ENCODE results near the gene NAPB.

Gene NAPB

GRCh38 chr20:23434521-23435313 lies 13.4 kb upstream of the NAPB start:
- H3K36me3 ChIP-seq (replicated peaks in 1 of 2; ENCODE audit: control insufficient read depth in 2 of 2, insufficient read depth in 2 of 2, low read length in 2 of 2): no peaks in the 10 kb centered on the region
- peak overlapping the region; percentile 31 for H3K14ac ChIP-seq (ENCODE audit: low read length)
- H3K4me1 ChIP-seq (ENCODE audit: control insufficient read depth in 2 of 2, insufficient read depth in 1 of 2, low read depth in 1 of 2, low read length in 2 of 2): no peaks in the 10 kb centered on the region
- peak overlapping the region; percentile 53 for H2BK5ac ChIP-seq (ENCODE audit: low read length)
- peaks cover 0 to 45% (median 0%) of the 10 kb centered on the region in 3 experiments for H3K27me3 ChIP-seq (ENCODE audit: control insufficient read depth in 3 of 3, insufficient read depth in 3 of 3, low read depth in 1 of 3, low read length in 3 of 3)
- H4K8ac ChIP-seq (ENCODE audit: low read depth, low read length): no peak overlapping the region
- no peak overlapping the region for H3K4me2 ChIP-seq (ENCODE audit: insufficient read depth, low read length, poor library complexity, severe bottlenecking)
- H3K79me1 ChIP-seq (ENCODE audit: low read depth, low read length): no peaks in the 10 kb centered on the region
- no peak overlapping the region for H3K23ac ChIP-seq (ENCODE audit: low read depth, low read length, poor library complexity)
- no peak overlapping the region for H4K91ac ChIP-seq (ENCODE audit: low read depth, low read length, poor library complexity)
- H2BK12ac ChIP-seq (ENCODE audit: low read length): no peak overlapping the region
- H2BK15ac ChIP-seq (ENCODE audit: low read length): no peak overlapping the region
- H3K4me3 ChIP-seq (ENCODE audit: low read length in 2 of 2): no peak overlapping the region
- DNase-seq (ENCODE audit: low spot score): no peak
- H3K9me3 ChIP-seq (replicated peaks in 1 of 2; ENCODE audit: control insufficient read depth in 2 of 2, insufficient read depth in 1 of 2, low read depth in 1 of 2, low read length in 2 of 2): no peaks in the 10 kb centered on the region
- peak overlapping the region; percentile 8 for H3K18ac ChIP-seq (ENCODE audit: low read length)
- no peak overlapping the region for H3K27ac ChIP-seq (replicated peaks; ENCODE audit: low read length)
- no peak overlapping the region for H3K4ac ChIP-seq (ENCODE audit: low read length)
- no peak overlapping the region for H2BK120ac ChIP-seq (ENCODE audit: low read depth, low read length)
- H2AFZ ChIP-seq (ENCODE audit: low read length): no peak overlapping the region
- no peak overlapping the region for H2AK5ac ChIP-seq (ENCODE audit: low read depth, low read length)
- no CpG with 5 or more reads among the region's 7 CpGs for WGBS, 2 donors (ENCODE audit: extremely low coverage in 2 of 2, insufficient read length in 2 of 2, insufficient replicate concordance in 1 of 2)
- H3K9ac ChIP-seq (ENCODE audit: low read depth, low read length, poor library complexity): no peak overlapping the region

- no peak for DNase-seq (ENCODE audit: low spot score)
- H3K36me3 ChIP-seq (replicated peaks in 1 of 2; ENCODE audit: control insufficient read depth in 2 of 2, insufficient read depth in 2 of 2, low read length in 2 of 2): no peaks in the 10 kb centered on the region
- H2AK5ac ChIP-seq (ENCODE audit: low read depth, low read length): no peak overlapping the region
- H3K4me2 ChIP-seq (ENCODE audit: insufficient read depth, low read length, poor library complexity, severe bottlenecking): no peak overlapping the region
- no peak overlapping the region for H2BK15ac ChIP-seq (ENCODE audit: low read length)
- H3K18ac ChIP-seq (ENCODE audit: low read length): no peak overlapping the region
- no peak overlapping the region for H3K4ac ChIP-seq (ENCODE audit: low read length)
- H3K27me3 ChIP-seq (ENCODE audit: control insufficient read depth in 3 of 3, insufficient read depth in 3 of 3, low read depth in 1 of 3, low read length in 3 of 3): peaks cover 0 to 38% (median 0%) of the 10 kb centered on the region in 3 experiments
- H3K79me1 ChIP-seq (ENCODE audit: low read depth, low read length): no peaks in the 10 kb centered on the region
- H4K8ac ChIP-seq (ENCODE audit: low read depth, low read length): no peak overlapping the region
- H2BK120ac ChIP-seq (ENCODE audit: low read depth, low read length): no peak overlapping the region
- no peak overlapping the region for H3K14ac ChIP-seq (ENCODE audit: low read length)
- no peak overlapping the region for H2AFZ ChIP-seq (ENCODE audit: low read length)
- no peaks in the 10 kb centered on the region for H3K9me3 ChIP-seq (replicated peaks in 1 of 2; ENCODE audit: control insufficient read depth in 2 of 2, insufficient read depth in 1 of 2, low read depth in 1 of 2, low read length in 2 of 2)
- WGBS, 2 donors (ENCODE audit: extremely low coverage in 2 of 2, insufficient read length in 2 of 2, insufficient replicate concordance in 1 of 2): no CpG with 5 or more reads among the region's 3 CpGs
- no peak overlapping the region for H2BK5ac ChIP-seq (ENCODE audit: low read length)
- no peak overlapping the region for H3K27ac ChIP-seq (replicated peaks; ENCODE audit: low read length)
- no peak overlapping the region for H2BK12ac ChIP-seq (ENCODE audit: low read length)
- no peak overlapping the region for H3K9ac ChIP-seq (ENCODE audit: low read depth, low read length, poor library complexity)
- no peak overlapping the region for H3K23ac ChIP-seq (ENCODE audit: low read depth, low read length, poor library complexity)
- no peaks in the 10 kb centered on the region for H3K4me1 ChIP-seq (ENCODE audit: control insufficient read depth in 2 of 2, insufficient read depth in 1 of 2, low read depth in 1 of 2, low read length in 2 of 2)
- no peak overlapping the region for H3K4me3 ChIP-seq (ENCODE audit: low read length in 2 of 2)
- H4K91ac ChIP-seq (ENCODE audit: low read depth, low read length, poor library complexity): no peak overlapping the region
Measured at GRCh38 chr20:23433628-23434027, 12.3 kb upstream of the NAPB start.

GRCh38 chr20:23425129-23425528 lies 3.8 kb upstream of the NAPB start:
- no CpG with 5 or more reads among the region's 9 CpGs for WGBS, 2 donors (ENCODE audit: extremely low coverage in 2 of 2, insufficient read length in 2 of 2, insufficient replicate concordance in 1 of 2)
- H3K14ac ChIP-seq (ENCODE audit: low read length): no peak overlapping the region
- no peaks in the 10 kb centered on the region for H3K36me3 ChIP-seq (replicated peaks in 1 of 2; ENCODE audit: control insufficient read depth in 2 of 2, insufficient read depth in 2 of 2, low read length in 2 of 2)
- no peak overlapping the region for H3K4me3 ChIP-seq (ENCODE audit: low read length in 2 of 2)
- H3K27ac ChIP-seq (replicated peaks; ENCODE audit: low read length): no peak overlapping the region
- H3K27me3 ChIP-seq (ENCODE audit: control insufficient read depth in 3 of 3, insufficient read depth in 3 of 3, low read depth in 1 of 3, low read length in 3 of 3): peaks cover 0 to 4% (median 0%) of the 10 kb centered on the region in 3 experiments
- no peak overlapping the region for H2BK5ac ChIP-seq (ENCODE audit: low read length)
- no peak overlapping the region for H2AK5ac ChIP-seq (ENCODE audit: low read depth, low read length)
- H3K23ac ChIP-seq (ENCODE audit: low read depth, low read length, poor library complexity): no peak overlapping the region
- H3K9ac ChIP-seq (ENCODE audit: low read depth, low read length, poor library complexity): no peak overlapping the region
- no peak overlapping the region for H2BK15ac ChIP-seq (ENCODE audit: low read length)
- peak overlapping the region; percentile 8 for H2AFZ ChIP-seq (ENCODE audit: low read length)
- peaks cover 0 to 2% of the 10 kb centered on the region in 2 donors for H3K4me1 ChIP-seq (ENCODE audit: control insufficient read depth in 2 of 2, insufficient read depth in 1 of 2, low read depth in 1 of 2, low read length in 2 of 2)
- no peak overlapping the region for H3K4ac ChIP-seq (ENCODE audit: low read length)
- DNase-seq (ENCODE audit: low spot score): no peak
- H4K91ac ChIP-seq (ENCODE audit: low read depth, low read length, poor library complexity): no peak overlapping the region
- H3K4me2 ChIP-seq (ENCODE audit: insufficient read depth, low read length, poor library complexity, severe bottlenecking): no peak overlapping the region
- peak overlapping the region; percentile 18 for H3K18ac ChIP-seq (ENCODE audit: low read length)
- no peak overlapping the region for H4K8ac ChIP-seq (ENCODE audit: low read depth, low read length)
- no peak overlapping the region for H2BK12ac ChIP-seq (ENCODE audit: low read length)
- H3K79me1 ChIP-seq (ENCODE audit: low read depth, low read length): peaks cover 7% of the 10 kb centered on the region
- H3K9me3 ChIP-seq (replicated peaks in 1 of 2; ENCODE audit: control insufficient read depth in 2 of 2, insufficient read depth in 1 of 2, low read depth in 1 of 2, low read length in 2 of 2): no peaks in the 10 kb centered on the region
- no peak overlapping the region for H2BK120ac ChIP-seq (ENCODE audit: low read depth, low read length)

- H2BK120ac ChIP-seq (ENCODE audit: low read depth, low read length): no peak overlapping the region
- peak overlapping the region; percentile 89 for H3K14ac ChIP-seq (ENCODE audit: low read length)
- peak overlapping the region; percentile 92 for H2AFZ ChIP-seq (ENCODE audit: low read length)
- H3K9ac ChIP-seq (ENCODE audit: low read depth, low read length, poor library complexity): peak overlapping the region; percentile 98
- no peak overlapping the region for H4K91ac ChIP-seq (ENCODE audit: low read depth, low read length, poor library complexity)
- H3K79me1 ChIP-seq (ENCODE audit: low read depth, low read length): peaks cover 10% of the 10 kb centered on the region
- peak overlapping the region; percentile 98 for H3K18ac ChIP-seq (ENCODE audit: low read length)
- peaks cover 0 to 4% (median 0%) of the 10 kb centered on the region in 3 experiments for H3K27me3 ChIP-seq (ENCODE audit: control insufficient read depth in 3 of 3, insufficient read depth in 3 of 3, low read depth in 1 of 3, low read length in 3 of 3)
- H3K4me2 ChIP-seq (ENCODE audit: insufficient read depth, low read length, poor library complexity, severe bottlenecking): peak overlapping the region; percentile 86
- no CpG with 5 or more reads among the region's 58 CpGs for WGBS, 2 donors (ENCODE audit: extremely low coverage in 2 of 2, insufficient read length in 2 of 2, insufficient replicate concordance in 1 of 2)
- H2AK5ac ChIP-seq (ENCODE audit: low read depth, low read length): no peak overlapping the region
- H3K36me3 ChIP-seq (replicated peaks in 1 of 2; ENCODE audit: control insufficient read depth in 2 of 2, insufficient read depth in 2 of 2, low read length in 2 of 2): no peaks in the 10 kb centered on the region
- peak overlapping the region; percentile 58 for H2BK15ac ChIP-seq (ENCODE audit: low read length)
- H3K4me1 ChIP-seq (ENCODE audit: control insufficient read depth in 2 of 2, insufficient read depth in 1 of 2, low read depth in 1 of 2, low read length in 2 of 2): peaks cover 0 to 6% of the 10 kb centered on the region in 2 donors
- H2BK12ac ChIP-seq (ENCODE audit: low read length): no peak overlapping the region
- H3K9me3 ChIP-seq (replicated peaks in 1 of 2; ENCODE audit: control insufficient read depth in 2 of 2, insufficient read depth in 1 of 2, low read depth in 1 of 2, low read length in 2 of 2): no peaks in the 10 kb centered on the region
- H3K23ac ChIP-seq (ENCODE audit: low read depth, low read length, poor library complexity): no peak overlapping the region
- H3K4ac ChIP-seq (ENCODE audit: low read length): no peak overlapping the region
- no peak overlapping the region for H3K27ac ChIP-seq (replicated peaks; ENCODE audit: low read length)
- H4K8ac ChIP-seq (ENCODE audit: low read depth, low read length): no peak overlapping the region
- H3K4me3 ChIP-seq (ENCODE audit: low read length in 2 of 2): peak overlapping the region; percentile 87 to 89
- peak; percentile 1 for DNase-seq (ENCODE audit: low spot score)
- peak overlapping the region; percentile 66 for H2BK5ac ChIP-seq (ENCODE audit: low read length)
Measured at GRCh38 chr20:23419995-23420901, 1.0 kb downstream of the NAPB start.

Measured in neuronal stem cell (in vitro differentiated cells).